Stimulated activated CD4-positive, alpha-beta T cell treated with anti-CD3 and anti-CD28 coated beads, Interleukin-2, amount 100 ng/mL, for 24 hours (primary cell): Measurements from ENCODE around the gene RBM8A.

Experiments
- DNase-seq, 2 donors: peaks; one replicate each; pipeline ENCODE4 v3.0.0-alpha.2; 2020

The RBM8A gene

DNA sequence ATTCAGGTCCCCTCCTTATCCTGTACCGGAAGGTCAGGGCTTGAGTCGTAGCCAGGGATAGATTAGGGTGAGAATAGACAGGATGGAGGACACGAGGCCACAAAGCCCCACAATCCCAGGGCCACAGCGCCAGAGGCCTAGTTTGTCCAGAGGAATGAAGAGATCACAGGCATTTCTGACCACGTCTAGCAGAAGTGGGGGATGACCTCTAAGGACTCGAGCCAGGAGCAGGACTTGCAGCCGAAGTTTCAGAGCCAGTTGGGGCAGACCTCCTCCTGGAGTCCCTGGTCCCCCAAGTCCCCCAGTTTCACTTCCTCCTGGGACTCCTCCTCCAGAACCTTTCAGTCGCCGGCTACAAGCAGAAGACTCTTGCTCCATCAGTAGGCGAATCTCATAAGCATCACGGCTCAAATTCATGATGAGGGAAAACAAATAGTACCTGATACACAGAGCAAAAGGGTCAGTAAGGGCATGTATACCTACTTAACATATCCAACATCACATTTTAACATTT lies 15.1 kb downstream of the RBM8A start:
- DNase-seq, result no peak

GRCh38 chr1:145908653-145909052 lies 18.6 kb downstream of the RBM8A start:
- DNase-seq, result no peak

GRCh38 chr1:145906954-145907753 lies 20.1 kb downstream of the RBM8A start:
- no peak for DNase-seq

GRCh38 chr1:145901312-145902021 lies 25.8 kb downstream of the RBM8A start:
- no peak for DNase-seq

DNA sequence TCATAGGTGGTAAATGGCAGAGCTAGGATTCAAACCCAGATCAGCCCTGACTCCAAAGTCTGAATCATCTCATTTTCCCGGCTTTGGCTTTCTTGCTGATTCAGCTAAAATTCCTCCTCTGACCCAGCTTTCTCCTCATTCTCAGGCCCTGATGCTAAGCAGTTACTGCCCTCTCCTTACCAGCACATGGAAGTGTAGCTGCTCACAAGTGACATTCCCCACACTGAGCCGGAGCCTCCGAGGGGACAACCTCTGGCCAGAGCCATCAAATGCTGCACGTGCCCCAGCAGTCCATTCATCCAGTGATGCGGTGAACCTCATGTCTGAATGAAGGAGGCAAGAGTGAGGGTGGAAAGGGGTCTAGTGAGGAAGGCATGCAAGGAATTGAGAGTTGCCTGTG lies 28.5 kb downstream of the RBM8A start:
- DNase-seq, result no peak

DNA sequence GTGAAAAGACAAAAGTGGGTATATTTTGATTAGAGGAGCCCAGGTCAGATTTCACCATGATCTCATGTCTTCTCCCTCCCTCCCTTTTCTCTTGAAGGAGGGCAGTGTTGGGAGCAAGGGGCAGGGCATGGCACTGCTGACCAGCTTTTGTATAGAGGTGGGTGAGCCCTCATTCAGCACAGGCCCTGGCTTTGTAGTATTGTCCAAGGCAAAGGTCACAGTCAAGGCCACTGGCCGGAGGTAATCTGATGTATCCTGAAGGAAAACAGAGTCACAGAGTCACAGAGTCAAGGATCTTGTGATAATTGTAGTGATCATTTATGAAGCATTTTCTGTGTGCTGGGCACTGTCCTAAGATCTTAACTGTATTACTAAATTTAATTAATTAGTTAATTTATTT lies 29.3 kb downstream of the RBM8A start:
- no peak for DNase-seq

DNA sequence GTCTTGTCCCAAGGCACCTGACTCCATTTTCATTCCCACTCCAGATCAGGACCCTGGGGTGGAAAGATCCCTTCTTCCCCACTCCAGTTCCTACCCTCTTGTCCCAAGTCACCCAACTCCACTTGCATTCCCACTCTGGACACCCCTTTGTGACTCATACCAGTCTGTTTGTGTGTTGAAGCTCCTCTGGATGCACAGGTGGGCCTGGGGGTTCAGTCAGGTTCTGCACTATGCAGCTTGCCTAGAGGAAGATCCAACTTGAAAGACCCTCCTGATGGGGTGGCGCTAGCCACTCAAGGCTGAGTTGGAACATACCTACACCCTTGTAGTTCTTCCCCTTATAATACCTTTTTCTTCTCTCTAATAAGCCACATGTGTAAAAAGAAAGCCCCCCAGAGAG lies 31.8 kb downstream of the RBM8A start:
- no peak for DNase-seq

DNA sequence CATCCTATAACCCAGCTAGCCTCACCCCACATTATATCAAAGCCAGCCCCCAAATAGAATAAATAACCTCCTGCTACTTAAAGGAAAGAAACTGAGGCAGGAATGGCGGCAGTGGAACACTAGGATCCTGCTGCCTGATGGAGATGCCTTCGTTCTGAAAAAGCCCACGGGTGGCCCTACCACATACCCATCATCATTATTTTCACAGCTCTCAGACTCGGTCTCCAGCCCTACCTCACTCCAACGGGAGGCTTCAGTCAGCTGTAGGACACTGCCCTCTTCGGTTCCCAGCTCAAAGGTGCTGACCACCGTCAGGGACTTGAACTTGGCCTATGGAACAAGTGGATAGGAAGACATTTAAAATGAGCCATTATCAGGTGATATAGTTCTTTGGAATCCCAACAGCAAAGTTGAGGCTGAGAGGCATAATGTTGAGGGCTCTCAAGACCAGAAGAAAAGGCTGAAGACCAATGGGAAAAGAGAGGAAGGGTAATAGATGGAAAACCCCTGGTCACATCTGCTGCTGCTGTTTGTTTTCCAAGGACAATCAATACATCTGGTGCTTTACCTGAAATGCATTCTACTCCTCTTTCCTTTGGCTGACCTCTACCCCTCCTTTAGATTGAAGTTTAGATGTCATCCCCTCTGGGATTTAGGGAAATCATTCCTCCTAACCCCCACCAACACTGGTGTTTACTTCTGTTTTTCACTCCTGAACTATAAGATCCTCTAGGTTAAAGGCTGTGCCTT lies 33.8 kb downstream of the RBM8A start:
- no peak for DNase-seq

GRCh38 chr1:145892486-145893087 lies 34.7 kb downstream of the RBM8A start:
- no peak for DNase-seq

- DNase-seq, result peak; percentile 68
These were observed 35.4 kb downstream of the RBM8A start for GRCh38 chr1:145891587-145892485.

GRCh38 chr1:145891143-145891542 lies 36.1 kb downstream of the RBM8A start:
- no peak for DNase-seq

GRCh38 chr1:145889722-145890121 lies 37.6 kb downstream of the RBM8A start:
- DNase-seq, result no peak

DNA sequence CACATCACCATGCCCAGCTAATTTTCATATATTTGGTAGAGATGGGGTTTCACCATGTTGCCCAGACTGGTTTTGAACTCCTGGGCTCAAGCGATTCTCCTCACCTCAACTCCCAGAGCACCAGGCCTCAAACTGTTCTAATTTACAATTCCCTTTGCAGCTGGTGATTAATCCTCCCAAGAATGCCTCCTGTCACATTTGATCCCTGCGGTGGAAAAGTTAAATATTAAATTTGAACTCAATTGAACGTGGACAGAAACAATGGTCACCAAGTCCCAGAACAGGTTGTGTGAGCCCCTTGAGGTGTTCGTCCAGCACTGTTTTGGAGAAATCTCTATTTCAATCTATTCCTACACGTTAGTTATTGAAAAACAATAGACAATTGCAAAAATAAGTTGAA lies 39.7 kb downstream of the RBM8A start:
- no peak for DNase-seq

- no peak for DNase-seq
These were observed 40.5 kb downstream of the RBM8A start for GRCh38 chr1:145886816-145887215.

DNA sequence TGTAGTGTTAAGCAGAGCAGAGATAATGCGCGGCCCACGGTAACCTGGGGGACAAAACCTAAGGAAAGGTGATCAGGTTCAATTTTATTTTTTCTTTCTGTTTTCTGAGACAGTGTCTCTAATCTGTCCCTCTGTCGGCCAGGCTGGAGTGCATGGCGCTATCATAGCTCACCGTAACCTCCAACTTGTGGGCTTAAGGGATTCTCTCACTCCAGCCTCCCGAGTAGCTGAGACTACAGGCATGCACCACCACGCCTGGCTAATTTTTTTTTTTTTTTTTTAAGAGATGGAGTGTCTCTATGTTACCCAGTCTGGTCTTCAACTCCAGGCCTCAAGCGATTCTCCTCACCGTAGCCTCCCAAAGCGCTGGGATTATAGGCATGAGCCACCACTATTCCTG lies 40.9 kb downstream of the RBM8A start:
- no peak for DNase-seq

GRCh38 chr1:145885738-145886287 lies 41.5 kb downstream of the RBM8A start, which contains the start of gene ANKRD35:
Gene ANKRD35 (minus strand): TSS chr1:145885866. CDS start chr1:145885758, 108 bp downstream.
- peak; percentile 91 to 93 for DNase-seq

- no peak for DNase-seq
These were observed 42.6 kb downstream of the RBM8A start for GRCh38 chr1:145884675-145885074.

DNA sequence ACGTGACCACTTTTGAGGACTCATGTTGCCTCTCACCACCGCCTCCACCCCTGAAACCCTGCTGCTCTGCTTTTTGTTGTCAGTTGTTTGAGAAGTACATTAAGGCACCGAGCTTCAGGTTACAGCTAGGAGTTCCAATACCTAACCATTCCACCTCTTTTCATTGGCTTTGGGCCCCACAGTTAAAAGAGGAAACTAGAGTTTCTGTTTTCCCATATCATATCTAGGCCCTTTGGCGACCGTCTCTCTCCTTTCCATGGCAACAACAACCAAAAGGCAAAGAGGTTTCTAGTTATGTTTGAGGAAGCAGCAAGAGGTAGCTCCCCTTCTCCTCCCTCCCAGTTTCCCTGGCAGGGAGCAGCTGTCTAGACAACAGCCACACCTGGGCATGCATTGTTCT lies 47.5 kb downstream of the RBM8A start:
- no peak for DNase-seq

DNA sequence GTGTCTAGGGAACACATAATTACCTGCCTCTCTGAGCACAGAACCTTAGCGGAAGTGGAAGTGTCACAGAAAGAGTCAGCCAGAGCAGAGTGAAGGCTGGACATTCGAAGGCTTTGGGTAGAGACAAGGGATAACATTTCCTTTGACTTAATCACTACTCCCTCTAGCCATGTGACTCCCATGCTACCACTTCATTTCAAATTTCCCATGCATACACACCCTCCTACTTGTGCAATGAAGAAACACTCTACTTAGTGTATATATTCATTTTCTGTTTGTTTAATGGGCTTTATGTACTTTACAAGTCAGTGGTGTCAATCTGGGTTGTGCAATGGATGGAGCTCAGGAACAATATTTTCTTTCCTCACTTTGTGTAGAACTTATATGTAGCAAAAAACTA lies 48.6 kb downstream of the RBM8A start:
- no peak for DNase-seq

DNA sequence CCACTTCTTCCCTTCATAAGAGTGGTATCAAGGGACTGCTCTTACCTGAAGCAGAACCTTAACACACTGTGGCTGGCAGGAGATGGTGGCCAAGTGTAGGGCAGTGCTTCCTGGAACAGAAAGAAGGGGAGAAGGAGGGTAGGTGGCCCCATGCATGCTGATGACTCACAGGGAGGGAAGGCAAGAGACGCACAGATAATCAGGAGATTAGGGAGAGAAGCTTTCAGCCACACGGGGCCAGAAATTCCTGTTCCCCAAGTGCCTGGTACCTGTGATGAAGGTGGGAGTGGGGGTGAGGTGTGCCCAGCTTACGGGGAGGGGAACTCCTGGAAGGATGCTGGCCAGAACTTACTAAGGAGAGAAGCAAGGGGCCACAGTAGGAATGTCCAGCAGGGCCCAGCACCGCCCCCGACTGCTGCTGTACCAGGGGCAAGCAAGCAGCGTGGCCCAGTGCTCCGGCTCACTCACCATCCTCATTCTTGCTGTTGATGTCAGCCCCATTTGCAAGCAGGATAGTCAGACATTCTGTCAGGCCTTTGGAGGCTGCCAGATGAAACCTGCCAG lies 49.3 kb downstream of the RBM8A start:
- DNase-seq, result no peak

GRCh38 chr1:145874646-145875045 lies 52.6 kb downstream of the RBM8A start:
- DNase-seq, result no peak
